ENCODE measurements around the gene KIF16B. TPM values are rescaled to one million over a fixed set of nuclear protein-coding genes. Genes with fewer than 3 reads are reported as not detected.

The KIF16B gene
- total RNA-seq, 1 experiment from 2014 or later: 7.0 TPM

DNA sequence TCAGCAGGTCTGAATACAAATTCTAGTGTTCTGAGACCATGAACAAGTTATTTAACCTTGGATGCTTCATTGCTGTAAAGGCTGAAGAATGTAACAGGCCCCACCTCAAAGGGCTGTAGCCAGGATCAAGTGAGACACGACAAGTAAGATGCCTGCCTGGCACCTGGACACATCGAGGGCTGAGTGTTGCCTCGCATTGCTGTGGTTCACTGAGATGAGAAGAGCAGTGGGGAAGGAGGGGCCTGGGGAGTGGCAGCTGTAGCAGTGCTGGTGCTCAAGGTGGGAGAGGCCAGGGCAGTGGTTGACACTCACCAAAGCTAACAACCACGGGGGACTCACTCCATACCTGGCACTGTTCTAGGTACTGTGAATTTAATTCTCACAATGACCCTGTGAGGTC is 187.8 kb downstream of the KIF16B start:
- Histone ChIP-seq H3K79me2 (ENCODE audit: insufficient read depth, low read length) (no peaks in the 10 kb centered on the region), H3K9ac (ENCODE audit: low read length) (no peak overlapping the region), H3K9me2 (ENCODE audit: insufficient read depth) (no peaks in the 10 kb centered on the region), H3K27me3 (ENCODE audit: insufficient read depth, low read length) (no peaks in the 10 kb centered on the region), H3K4me2 (ENCODE audit: low read length) (no peak overlapping the region), H3K36me3 (ENCODE audit: control insufficient read depth in 1 of 2, insufficient read depth in 2 of 2, low read length in 2 of 2) (no peaks in the 10 kb centered on the region), H3K9me3 (ENCODE audit: control insufficient read depth in 1 of 2, insufficient read depth in 1 of 2, low read depth in 1 of 2, low read length in 2 of 2) (no peaks in the 10 kb centered on the region), H3K4me1 (ENCODE audit: control insufficient read depth in 1 of 2, insufficient read depth in 2 of 2, low read length in 2 of 2) (no peaks in the 10 kb centered on the region), H3K4me3 (replicated peaks in 1 of 2; ENCODE audit: low read depth in 1 of 2, low read length in 2 of 2) (no peak overlapping the region), H2AFZ (ENCODE audit: low read depth, low read length, poor library complexity, severe bottlenecking) (no peak overlapping the region), H4K20me1 (ENCODE audit: insufficient read depth) (no peaks in the 10 kb centered on the region), H3K27ac (ENCODE audit: low read depth, low read length) (no peak overlapping the region)
- no peak for DNase-seq (ENCODE audit: low read depth, low spot score)
- no peak for ATAC-seq
- ChIA-PET RAD21 (ENCODE audit: low non-redundant PET in 1 of 2, low total read pairs in 2 of 2, uncharacterized antibody in 2 of 2, unreplicated experiment in 2 of 2) (no interaction called here), CTCF (no interaction called here), POLR2A (no interaction called here)
- BruUV-seq (replicated peaks): no TSS peak
- no peak for TF ChIP-seq POLR2AphosphoS5 (IDR thresholded peaks at IDR 0.05; ENCODE audit: low read depth, low read length)
- TF ChIP-seq, protein P1, sequence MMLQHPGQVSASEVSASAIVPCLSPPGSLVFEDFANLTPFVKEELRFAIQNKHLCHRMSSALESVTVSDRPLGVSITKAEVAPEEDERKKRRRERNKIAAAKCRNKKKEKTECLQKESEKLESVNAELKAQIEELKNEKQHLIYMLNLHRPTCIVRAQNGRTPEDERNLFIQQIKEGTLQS (IDR thresholded peaks at IDR 0.05): no peak
- TF ChIP-seq, protein P2, sequence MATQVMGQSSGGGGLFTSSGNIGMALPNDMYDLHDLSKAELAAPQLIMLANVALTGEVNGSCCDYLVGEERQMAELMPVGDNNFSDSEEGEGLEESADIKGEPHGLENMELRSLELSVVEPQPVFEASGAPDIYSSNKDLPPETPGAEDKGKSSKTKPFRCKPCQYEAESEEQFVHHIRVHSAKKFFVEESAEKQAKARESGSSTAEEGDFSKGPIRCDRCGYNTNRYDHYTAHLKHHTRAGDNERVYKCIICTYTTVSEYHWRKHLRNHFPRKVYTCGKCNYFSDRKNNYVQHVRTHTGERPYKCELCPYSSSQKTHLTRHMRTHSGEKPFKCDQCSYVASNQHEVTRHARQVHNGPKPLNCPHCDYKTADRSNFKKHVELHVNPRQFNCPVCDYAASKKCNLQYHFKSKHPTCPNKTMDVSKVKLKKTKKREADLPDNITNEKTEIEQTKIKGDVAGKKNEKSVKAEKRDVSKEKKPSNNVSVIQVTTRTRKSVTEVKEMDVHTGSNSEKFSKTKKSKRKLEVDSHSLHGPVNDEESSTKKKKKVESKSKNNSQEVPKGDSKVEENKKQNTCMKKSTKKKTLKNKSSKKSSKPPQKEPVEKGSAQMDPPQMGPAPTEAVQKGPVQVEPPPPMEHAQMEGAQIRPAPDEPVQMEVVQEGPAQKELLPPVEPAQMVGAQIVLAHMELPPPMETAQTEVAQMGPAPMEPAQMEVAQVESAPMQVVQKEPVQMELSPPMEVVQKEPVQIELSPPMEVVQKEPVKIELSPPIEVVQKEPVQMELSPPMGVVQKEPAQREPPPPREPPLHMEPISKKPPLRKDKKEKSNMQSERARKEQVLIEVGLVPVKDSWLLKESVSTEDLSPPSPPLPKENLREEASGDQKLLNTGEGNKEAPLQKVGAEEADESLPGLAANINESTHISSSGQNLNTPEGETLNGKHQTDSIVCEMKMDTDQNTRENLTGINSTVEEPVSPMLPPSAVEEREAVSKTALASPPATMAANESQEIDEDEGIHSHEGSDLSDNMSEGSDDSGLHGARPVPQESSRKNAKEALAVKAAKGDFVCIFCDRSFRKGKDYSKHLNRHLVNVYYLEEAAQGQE (IDR thresholded peaks at IDR 0.05; ENCODE audit: low read depth): no peak
- intact Hi-C loops (cut with micrococcal nuclease): no loop called here

- no peak overlapping the region for H3K27ac ChIP-seq (ENCODE audit: low read depth, low read length)
- no peaks in the 10 kb centered on the region for H3K36me3 ChIP-seq (ENCODE audit: control insufficient read depth in 1 of 2, insufficient read depth in 2 of 2, low read length in 2 of 2)
- DNase-seq (ENCODE audit: low read depth, low spot score) (no peak), ATAC-seq (no peak)
- no peaks in the 10 kb centered on the region for H3K79me2 ChIP-seq (ENCODE audit: insufficient read depth, low read length)
- ChIA-PET RAD21 (ENCODE audit: low non-redundant PET in 1 of 2, low total read pairs in 2 of 2, uncharacterized antibody in 2 of 2, unreplicated experiment in 2 of 2) (no interaction called here), POLR2A (no interaction called here), CTCF (no interaction called here)
- H3K4me2 ChIP-seq (ENCODE audit: low read length): no peak overlapping the region
- no peaks in the 10 kb centered on the region for H3K9me2 ChIP-seq (ENCODE audit: insufficient read depth)
- intact Hi-C loops (cut with micrococcal nuclease): no loop called here
- H4K20me1 ChIP-seq (ENCODE audit: insufficient read depth): no peaks in the 10 kb centered on the region
- BruUV-seq (replicated peaks): no TSS peak
- H3K9ac ChIP-seq (ENCODE audit: low read length): no peak overlapping the region
- H3K27me3 ChIP-seq (ENCODE audit: insufficient read depth, low read length): no peaks in the 10 kb centered on the region
- no peak overlapping the region for H2AFZ ChIP-seq (ENCODE audit: low read depth, low read length, poor library complexity, severe bottlenecking)
- no peaks in the 10 kb centered on the region for H3K4me1 ChIP-seq (ENCODE audit: control insufficient read depth in 1 of 2, insufficient read depth in 2 of 2, low read length in 2 of 2)
- H3K9me3 ChIP-seq (ENCODE audit: control insufficient read depth in 1 of 2, insufficient read depth in 1 of 2, low read depth in 1 of 2, low read length in 2 of 2): no peaks in the 10 kb centered on the region
- H3K4me3 ChIP-seq (replicated peaks in 1 of 2; ENCODE audit: low read depth in 1 of 2, low read length in 2 of 2): no peak overlapping the region
- TF ChIP-seq, protein P3, sequence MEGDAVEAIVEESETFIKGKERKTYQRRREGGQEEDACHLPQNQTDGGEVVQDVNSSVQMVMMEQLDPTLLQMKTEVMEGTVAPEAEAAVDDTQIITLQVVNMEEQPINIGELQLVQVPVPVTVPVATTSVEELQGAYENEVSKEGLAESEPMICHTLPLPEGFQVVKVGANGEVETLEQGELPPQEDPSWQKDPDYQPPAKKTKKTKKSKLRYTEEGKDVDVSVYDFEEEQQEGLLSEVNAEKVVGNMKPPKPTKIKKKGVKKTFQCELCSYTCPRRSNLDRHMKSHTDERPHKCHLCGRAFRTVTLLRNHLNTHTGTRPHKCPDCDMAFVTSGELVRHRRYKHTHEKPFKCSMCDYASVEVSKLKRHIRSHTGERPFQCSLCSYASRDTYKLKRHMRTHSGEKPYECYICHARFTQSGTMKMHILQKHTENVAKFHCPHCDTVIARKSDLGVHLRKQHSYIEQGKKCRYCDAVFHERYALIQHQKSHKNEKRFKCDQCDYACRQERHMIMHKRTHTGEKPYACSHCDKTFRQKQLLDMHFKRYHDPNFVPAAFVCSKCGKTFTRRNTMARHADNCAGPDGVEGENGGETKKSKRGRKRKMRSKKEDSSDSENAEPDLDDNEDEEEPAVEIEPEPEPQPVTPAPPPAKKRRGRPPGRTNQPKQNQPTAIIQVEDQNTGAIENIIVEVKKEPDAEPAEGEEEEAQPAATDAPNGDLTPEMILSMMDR (IDR thresholded peaks at IDR 0.05 in 2 of 3, conservative IDR thresholded peaks at IDR 0.05 in 1 of 3; ENCODE audit: borderline replicate concordance in 1 of 3, insufficient read depth in 1 of 3, low read depth in 2 of 3, low read length in 2 of 3): no peak
- no peak for TF ChIP-seq ZBTB33 (IDR thresholded peaks at IDR 0.05; ENCODE audit: extremely low read depth, insufficient replicate concordance, low read length)
- no peak for TF ChIP-seq SRF (IDR thresholded peaks at IDR 0.05; ENCODE audit: low read depth)
- TF ChIP-seq JUND (IDR thresholded peaks at IDR 0.05): no peak
- TF ChIP-seq POLR2A (IDR thresholded peaks at IDR 0.05; ENCODE audit: borderline replicate concordance, extremely low read depth, insufficient read depth, insufficient read length): no peak
- no peak for TF ChIP-seq ELF1 (IDR thresholded peaks at IDR 0.05; ENCODE audit: borderline replicate concordance, low read depth)
- TF ChIP-seq EGR1 (IDR thresholded peaks at IDR 0.05; ENCODE audit: low read depth): no peak
- TF ChIP-seq YY1 (IDR thresholded peaks at IDR 0.05; ENCODE audit: extremely low read depth, insufficient replicate concordance, low read depth, low read length): no peak
- no peak for TF ChIP-seq FOSL1 (IDR thresholded peaks at IDR 0.05; ENCODE audit: low read depth)
- no peak for TF ChIP-seq POLR2AphosphoS5 (IDR thresholded peaks at IDR 0.05; ENCODE audit: low read depth, low read length)
- TF ChIP-seq ZNF274 (IDR thresholded peaks at IDR 0.05; ENCODE audit: low read depth, low read length): no peak
- TF ChIP-seq CBX3 (IDR thresholded peaks at IDR 0.05; ENCODE audit: low read depth): no peak
Observed at GRCh38 chr20:16381444-16381843, 191.8 kb downstream of the KIF16B start.
